Activated CD4-positive, CD25-positive, alpha-beta regulatory T cell treated with anti-CD3 and anti-CD28 coated beads, Interleukin-2, amount 50 U/mL, for 16 hours (primary cell): Measurements from ENCODE around the gene CMIP.

ENCODE experiments used
- DNase-seq: peaks from one replicate; pipeline ENCODE4 v3.0.0-alpha.2; 2020; ENCODE audit warnings: low read depth, low spot score

Gene CMIP

DNA sequence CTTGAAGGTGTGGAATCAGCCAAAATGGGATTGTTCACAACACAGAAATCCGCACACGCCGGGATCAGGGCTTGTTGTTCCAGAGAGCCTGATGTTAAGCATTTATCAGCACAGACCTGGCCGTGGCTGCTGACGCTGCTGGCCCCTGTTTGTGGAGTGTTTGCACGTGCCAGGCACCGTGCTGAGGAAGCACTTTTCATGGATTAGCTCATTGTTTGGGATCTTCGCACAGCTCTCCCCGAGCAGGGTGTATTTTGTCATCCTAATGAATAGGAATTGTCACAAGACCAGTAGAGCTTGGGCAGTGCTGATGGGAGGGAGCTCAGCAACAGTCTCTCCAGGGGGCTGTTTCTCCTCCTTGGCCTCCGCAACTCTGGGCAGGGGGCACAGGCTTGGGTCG is 174.1 kb downstream of the CMIP start:
- DNase-seq, result no peak

DNA sequence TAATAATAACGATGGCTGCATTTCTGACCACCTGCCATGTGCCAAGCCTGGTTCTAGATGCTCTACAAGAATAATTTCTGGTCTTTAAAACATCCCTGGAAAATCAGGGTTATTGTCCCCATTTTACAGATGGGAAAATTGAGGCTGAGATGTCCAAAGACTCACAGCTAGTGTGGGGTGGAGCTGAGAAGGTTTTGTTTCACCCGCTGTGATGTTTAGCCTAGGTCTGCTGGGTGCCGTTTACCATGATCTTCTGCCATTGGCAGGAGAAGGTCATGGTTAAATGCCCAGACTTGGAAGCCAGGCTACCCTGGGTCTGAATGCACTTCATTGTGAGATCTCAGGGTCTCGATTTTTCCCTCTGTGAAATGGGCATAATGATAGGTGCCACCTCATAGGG is 175.4 kb downstream of the CMIP start:
- no peak for DNase-seq

DNA sequence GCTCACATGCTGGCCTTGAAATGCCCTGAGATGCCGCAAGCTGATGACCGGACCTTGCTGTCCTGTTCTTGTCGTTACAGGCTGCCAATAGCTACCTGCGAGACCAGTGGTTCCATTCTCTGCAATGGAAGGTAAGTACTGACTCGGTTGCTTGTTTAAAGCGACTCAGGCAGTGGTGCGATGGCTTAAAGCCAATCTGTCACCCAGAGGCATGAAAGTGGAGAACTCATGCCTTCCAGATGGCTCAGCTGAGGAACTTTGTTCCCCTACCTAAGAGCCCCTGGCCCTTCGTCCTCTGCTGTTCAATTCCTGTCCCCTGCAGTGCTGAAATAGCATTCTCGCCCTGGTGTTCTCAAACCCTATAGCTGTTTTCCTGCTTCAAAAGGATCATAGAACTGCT is 176.2 kb downstream of the CMIP start:
- DNase-seq, result no peak

DNA sequence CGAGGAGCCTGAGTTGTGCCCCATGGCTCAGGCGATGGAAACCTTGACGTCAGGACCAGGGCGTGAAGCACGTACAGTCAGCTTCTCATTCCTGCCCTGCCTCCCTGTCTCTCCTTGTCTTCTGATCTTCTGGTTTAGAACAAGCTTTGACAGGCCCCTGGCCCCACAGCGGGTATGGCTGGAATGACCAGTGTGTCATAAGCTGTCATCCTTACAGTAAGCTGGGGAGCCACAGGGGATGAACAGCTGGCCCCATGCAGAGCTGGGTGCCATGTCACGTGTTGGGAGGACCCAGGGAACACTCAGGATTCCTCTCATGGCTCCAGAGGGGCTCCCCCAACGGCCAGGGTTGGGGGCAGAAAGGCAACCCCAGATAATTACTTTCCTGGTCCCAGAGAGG is 176.9 kb downstream of the CMIP start:
- no peak for DNase-seq

DNA sequence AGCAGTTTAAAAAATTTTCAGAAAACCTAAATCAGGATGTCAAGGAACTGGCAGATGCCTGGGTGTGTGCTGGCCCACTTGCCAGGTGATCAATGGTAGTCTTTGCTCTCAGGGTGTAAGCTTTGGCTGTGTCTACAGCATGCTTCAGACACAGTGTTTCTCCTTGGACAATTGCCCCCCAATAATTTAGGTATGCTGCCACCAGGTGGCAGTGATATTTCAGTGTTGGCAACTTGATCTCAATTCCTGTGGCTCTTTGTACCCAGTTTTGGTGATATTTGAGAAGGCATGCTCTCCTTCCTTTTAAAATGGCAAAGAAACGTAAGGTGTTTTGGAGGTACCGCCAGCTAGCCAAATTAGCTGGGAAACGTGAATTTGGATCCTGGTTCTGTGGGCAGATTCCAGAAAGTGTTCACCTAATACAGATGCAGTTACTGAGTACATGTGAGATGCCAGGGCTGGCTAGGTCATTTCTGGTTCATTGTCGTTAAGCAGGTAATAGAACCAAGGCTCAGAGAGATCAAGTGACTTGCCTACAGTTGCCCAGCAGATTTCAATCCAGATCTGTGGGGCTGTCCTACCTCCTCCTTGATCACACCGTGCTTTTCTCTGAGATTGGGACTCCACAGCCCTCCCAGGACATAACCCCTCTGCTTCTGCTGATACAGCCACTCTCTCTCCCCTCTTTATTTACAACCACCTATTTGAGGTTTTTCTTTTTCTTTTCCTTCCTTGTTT is 178.9 kb downstream of the CMIP start:
- peak; percentile 41 for DNase-seq

DNA sequence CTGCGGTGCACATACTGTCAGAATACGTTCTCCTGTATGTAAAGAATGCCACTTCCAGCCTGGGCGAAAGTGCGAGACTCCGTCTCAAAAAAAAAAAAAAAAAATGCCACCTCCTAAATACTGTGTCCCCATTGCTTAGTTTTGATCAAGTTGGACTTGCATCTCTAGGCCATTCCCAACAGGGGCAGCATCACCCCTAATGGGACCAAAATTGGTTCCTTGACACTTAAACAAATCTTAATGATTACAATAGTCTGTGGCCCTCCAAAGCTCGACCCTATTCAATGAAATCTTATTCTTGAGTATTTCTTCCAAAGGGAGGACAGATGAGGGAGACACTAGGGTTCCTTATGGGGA is 179.8 kb downstream of the CMIP start:
- no peak for DNase-seq

DNA sequence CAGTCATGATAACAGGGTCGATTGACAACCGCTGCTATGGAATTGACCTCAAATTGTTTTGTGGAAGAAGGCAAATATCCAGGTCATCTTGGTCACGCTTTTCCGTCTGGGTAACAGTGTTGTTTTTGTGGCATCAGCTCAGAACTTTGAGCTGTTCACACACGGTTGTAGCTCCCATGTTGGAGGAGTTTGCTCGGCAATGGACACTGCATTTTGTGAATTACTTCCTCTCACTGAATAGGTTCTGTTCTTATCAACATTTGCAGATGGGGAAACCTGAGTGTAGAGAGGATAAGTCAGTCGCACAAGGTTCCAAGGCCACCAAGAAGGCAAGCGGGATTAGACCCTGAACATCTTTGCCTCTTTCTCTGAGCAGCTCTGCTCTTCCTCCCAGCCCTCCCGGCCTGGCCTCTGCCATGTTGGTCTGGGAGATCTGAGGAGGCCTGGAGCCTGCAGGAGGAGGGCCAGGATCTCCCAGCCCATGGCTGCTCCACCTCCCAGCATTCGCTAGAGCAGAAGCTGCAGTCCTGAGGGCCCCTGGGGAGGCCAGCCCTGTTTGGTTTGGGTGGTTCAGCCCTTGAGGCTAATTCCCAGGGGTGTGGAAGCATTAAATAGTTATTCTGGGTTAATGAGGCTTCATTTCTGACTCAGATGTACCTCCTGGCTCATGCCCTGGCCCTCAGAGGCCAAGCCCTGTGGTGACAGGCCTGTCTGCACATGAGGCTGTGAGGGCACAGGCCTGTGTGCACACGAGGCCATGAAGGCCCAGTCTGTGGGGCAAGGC is 180.3 kb downstream of the CMIP start:
- no peak for DNase-seq

DNA sequence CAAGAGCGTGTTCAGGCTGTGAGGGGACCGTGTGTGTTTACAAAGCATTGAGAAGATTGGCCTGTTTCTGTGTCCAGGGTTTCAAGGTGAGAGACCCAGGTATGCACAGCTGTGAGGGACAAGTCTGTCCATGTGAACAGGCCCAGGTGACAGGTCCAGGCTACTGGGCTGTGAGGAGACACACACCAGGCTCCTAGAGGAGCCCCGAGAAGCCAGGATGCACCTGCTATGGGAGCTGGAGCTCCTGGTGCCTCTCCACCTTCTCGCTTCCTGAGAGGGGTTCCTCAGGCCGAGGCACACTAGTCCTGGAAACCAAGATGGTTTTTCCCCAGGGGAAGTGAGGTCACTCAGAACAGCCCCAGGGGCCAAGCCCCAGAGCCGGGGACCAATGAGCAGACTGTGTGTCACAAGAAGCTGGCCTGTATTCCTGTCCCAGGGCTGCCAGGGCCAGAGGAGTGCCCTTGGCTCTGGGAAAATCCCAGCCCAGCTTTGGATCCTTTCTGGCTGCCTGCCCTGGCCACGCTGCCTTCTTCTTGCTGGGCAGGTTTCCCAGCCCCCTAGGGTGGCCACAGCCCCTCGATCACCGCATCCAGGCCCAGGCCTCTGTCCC is 181.0 kb downstream of the CMIP start:
- no peak for DNase-seq

DNA sequence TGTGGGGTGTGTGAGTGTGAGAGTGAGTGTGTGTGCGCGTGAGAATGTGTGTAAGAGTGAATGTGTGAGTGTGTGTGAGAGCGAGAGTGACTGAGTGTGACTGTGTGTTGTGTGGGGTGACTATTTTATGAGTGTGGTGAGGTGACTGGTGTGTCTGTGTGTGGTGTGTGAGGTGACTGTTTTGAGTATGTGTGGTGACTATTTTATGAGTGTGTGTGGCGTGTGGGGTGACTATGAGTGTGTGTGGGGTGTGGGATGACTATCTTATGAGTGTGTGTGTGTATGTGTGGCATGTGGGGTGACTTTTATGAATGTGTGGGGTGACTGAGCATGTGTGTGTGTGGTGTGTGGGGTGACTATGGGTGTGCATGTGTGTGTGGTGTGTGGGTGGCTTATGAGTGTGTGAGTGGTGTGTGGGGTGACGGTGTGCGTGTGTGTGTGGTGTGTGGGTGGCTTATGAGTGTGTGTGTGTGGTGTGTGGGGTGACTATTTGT is 181.6 kb downstream of the CMIP start:
- DNase-seq, result no peak

DNA sequence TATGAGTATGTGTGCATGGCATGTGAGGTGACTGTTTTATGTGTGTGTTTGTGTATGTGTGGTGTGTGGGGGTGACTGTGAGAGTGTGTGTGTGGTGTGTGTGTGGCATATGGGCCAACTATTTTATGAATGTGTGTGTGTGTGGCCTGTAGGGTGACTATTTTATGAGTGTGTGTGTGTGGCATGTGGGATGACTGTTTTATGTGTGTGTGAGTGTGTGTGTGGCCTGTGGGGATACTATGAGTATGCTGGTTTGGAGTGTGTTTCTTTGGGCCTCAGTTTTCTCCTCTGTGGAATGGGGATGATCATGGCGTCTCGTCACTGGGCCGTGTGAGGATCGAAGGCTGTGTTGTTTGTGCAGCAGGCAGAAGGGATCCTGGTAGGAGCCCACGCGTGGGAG is 182.4 kb downstream of the CMIP start:
- no peak for DNase-seq

DNA sequence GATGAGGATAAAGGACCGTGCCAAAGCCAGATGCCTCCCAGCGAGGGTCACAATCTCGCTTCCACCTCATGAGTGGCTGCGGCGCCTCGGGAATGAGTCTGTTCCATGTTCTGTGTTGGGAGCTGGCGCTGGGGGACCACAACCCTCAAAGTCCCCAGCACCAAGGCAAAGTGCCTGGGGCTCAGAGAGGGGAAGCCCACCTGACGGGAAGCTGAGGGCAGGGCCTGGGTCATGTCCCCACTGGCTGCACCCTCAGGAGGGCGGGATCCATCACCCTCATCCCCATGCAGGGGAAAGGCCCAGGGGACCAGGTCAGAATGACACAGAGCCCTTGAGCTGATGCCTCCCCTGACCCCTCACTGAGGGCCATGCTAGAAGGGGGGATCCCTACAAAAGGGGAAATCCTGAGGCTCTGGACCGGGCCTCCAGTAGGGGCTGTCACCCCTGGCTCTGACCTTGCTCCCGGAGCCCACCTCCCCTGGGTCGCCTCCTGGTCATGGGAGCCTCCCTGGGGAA is 183.2 kb downstream of the CMIP start:
- no peak for DNase-seq

DNA sequence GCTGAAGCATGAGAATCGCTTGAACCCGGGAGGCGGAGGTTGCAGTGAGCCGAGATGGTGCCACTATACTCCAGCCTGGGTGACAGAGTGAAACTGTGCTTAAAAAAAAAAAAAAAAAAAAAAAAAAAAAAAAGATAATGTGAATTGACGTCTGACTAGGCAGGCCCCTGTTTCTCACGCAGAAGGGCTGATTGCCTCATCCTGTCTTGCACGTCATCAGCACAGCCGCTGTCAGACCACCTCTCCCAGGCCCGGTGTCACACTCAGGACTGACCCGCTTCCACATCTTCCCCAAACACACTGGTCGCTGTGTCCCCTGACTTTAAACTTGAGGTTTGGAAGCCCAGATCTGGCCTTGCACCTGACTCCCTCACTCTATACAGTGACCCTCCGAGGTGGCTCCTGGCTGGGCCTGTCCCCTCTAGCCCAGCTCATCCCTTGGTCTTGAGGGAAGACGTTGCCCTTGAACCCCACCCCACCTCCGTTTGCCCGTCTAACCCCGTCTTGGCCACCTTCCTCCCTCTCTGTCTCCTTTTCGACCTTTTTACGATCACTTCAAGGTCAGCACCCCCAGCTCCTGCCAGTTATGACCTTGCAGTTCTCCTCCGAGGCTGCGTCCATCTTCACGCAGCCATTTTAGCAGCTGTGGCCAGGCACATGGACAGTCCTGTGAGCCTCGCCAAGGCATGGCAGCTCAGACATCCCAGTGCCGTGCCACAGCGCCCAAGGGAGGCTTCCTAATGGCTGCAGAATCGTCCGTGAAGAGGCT is 184.6 kb downstream of the CMIP start:
- DNase-seq, result no peak

DNA sequence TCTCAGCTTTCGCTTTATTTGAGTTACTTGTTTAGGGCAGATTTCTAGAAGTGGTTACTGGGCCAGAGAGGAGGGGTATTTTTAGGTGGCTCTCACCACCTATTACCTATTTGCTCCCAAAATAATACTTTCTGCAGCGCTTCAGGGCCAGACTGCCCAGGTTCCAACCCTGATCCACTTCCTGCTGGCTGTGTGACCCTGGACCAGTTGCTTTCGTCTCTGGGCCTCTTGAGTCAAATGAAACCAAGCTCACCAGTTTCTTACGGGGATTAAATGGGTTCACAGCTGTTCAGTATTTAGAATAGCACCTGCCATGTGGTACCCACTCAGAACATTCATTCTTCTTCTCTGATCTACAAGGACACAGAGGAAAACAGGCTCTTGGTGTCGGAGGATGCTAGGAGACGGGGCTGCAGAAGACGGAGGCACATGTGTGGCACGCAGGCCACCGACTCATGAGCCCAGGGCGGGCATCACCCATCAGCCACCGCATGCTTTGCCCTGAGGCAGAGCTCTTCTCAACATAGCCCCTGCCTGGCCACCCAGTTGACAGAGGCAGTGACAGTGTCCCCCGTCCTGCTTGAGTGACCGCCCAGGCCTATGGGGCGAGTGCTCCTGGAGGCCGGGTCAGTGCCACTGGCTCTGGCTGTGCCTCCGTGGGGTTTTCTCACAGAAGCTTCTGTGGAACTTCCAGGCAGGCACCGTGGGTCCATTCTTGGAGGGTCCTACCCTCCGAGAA is 185.5 kb downstream of the CMIP start:
- no peak for DNase-seq

DNA sequence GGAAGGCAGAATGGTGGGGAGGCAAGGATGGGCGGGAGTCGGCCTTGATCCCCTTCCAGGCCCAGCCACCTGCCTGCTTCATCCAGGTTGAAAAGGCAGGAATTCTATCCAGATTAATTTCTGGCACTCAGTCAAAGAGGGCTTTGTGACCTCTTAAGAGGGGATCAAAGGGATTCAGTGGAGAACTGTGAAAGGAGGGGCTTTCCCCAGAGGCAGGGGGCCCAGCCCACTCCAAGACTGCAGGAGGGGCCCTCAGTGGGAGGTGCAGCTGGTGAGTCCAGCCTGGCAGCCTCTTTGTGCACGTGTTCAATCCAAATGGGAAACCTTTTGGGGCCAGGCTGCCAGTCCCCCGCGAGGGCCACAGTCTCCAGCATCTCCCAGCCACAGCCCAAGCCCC is 186.0 kb downstream of the CMIP start:
- no peak for DNase-seq

DNA sequence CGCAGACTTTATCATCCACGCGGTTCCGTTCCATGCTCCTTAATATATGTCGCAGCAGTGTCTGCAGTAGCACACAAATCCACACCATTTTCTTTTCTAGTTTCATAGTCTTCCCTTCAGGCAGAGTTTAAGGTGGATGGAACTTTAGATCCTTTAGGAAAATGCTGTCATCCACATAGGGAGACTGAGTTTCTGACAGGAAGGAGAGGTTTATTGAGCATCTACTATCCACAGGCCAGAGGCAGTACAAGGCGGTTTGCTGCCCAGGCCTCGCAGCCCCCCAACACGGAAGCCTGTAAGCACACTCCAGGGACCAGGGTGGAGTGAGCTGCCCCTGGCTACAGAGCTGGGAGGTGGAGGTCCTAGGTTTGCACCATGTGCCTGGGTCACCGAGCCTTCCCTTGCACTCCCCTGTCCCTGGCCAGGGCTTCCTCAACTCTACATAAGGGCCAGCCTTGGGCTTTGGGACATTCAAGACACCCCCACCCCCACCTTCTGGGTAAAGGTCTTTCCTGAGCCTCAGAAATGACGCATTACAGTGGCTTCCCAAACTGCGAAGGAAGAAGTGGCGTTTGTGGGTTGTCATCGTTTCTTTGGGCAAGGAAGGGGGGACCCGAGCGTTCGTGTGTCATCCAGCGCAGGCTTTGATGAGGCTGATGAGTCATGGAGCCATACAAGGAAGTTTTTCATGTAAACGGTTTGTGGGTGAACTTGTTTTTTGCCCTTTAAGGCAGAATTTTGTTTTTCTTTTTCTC is 188.0 kb downstream of the CMIP start:
- peak; percentile 40 for DNase-seq

DNA sequence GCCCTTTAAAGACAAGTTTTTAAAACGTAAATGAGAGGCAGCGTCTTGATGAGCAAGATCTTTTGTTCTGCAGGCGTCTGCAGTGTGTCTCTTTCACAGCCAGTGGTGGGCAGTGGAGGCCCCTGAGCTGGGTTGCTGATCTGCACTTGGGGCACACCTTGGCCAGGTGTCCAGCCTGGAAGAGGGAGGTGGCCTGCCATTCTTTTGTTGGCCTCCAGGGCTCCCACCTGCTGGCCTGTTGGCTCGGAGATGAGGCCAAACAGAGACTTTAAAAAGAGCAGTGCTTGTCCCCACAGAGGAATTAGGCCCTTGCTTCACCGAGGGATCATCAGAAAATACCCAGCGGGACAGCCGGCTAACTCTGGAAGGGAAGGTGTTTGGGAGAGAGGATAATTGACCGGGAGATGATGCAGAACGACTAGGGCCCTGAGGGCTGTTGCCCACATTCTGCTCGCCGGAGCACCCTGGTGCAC is 188.6 kb downstream of the CMIP start:
- no peak for DNase-seq

DNA sequence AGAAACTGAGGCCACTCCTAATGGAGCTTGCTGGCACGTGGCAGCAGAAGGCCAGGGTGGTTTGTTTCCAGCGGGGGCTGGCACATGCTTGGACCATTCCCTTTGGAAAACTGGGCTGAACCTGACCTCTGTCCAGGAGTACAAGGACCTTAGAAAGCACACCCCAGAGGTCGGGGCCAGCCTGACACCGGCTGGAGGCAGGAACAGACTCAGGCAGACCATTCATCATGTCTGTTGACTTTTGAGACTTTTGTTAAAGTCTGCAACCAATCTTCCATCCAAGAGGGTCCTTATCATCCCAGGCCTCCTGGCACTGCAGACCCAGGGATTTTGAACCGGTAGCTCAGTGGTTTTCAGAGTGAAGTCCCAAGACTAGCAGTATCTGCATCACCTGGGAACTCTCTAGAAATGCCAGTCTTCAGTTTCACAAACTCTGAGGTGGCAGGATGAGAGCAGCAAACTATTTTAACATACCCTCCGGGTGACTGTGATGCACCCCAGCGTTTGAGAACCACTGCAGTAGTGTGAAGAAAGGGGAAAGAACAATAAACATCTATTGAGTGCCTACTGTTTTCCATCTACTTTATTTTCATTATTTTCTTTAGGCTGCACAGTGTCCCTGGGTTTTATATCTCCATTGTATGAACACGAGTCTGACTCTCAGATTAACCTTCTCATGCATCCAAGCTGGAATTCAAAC is 189.2 kb downstream of the CMIP start:
- DNase-seq, result no peak

DNA sequence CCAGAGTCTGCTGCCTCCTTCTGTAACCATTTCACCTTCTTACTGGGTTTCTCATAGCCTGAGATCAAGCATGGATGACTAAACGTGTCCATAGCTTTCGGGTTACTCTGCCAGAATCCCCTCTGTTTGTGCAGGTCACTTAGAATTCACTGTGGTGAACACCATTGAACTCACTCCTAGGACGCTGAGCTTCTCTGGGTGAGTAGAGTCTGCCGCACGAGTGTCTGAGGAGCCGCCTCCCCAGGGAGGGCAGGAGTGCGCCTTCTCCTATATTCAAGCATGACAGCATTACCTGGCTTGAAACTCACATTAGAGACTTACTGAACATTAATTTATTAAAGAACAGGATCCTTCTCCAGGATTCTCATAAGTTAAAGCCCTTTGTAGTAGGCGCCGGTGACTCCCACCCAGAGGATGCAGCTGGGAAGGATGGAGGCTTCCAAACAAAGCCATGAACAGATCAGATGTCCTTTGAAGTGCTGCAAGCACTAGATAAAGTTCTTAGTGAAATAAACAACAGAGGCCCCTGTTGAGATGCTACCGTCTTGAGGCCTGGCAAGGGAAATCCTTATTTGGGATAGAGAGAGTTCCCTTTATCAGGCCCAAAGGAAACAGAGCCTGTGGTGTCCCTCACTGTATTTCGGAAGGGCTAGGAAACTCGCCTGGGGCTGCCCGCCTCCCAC is 189.9 kb downstream of the CMIP start:
- no peak for DNase-seq
